ENCODE results near the gene NPAS3.

The NPAS3 gene

DNA sequence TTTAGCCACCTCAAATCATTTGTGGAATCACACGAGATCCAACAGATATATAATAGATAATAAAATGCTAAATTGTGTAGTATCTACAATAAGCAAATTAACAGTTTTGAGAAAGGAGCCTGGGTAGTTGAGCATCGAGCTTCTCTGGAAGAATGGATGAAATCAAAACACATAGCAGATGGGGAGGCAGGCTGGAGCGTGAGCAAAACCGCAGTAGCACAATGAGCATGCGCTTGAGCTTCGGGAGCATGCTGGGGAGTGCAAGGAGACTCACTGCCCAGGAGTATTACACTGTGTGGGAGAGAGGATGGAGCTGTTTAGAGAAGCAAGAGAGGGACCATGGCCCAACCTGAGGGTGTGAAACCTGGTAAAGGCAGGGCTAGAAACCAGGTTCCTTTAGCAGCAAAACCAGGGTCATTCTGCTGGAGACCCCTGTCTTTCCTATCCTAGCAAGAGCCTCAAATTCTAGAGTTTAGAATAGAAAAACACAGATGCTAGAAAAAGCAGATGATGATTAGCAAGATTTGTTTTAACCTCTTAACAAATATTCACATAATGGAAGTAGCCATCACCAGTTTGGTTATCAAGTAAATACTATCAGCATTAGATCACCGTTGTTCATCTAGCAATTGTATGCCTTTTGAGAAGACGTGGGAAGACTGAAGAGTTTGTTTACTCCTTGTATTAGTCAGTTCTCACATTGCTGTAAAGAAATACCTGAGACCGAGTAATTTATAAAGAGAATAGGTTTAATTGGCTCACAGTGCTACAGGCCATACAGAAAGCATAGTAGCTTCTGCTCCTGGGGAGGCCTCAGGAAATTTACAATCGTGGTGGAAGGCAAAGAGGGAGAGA lies 527.4 kb downstream of the NPAS3 start:
- DNase-seq (ENCODE audit: low read depth in 2 of 3, low spot score in 1 of 3), result no peak

DNA sequence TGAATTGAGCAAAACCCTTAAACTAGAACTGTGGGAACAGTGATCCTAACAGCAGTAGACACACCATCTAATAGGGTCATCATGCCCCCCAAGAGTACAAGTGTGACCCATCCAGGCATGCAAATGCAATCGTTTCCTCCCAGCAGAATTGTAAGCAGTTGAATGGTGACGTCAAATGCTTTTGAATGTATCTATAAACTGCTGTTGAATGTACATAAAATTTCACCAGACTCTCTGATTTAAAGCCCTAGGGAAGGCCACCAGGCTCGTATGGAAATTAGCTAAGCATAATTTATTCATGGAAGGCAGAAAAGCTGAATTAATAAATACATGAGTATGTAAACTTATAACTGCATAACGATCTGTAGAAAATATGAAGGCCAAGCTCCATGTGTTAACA lies 529.3 kb downstream of the NPAS3 start:
- no peak for DNase-seq (ENCODE audit: low read depth in 2 of 3, low spot score in 1 of 3)

DNA sequence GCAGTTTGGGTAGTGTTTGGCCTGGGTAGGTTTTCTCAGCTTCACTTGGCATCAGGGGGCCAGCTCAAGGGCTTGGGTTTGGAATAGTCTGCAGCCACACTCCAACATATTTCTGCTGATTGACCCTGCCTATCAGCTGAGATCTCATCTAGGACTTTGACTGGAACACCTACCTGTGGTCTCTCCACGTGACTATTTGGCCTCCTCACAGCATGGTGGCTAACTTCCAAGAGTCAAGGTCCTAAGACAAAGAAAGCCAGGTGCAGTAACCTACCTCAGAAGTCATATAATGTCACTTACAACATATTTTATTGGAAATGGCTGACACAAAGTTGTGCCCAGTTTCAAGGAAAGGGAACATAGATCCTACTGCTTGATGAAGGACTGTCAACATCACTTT lies 531.2 kb downstream of the NPAS3 start:
- no peak for DNase-seq (ENCODE audit: low read depth in 2 of 3, low spot score in 1 of 3)

DNA sequence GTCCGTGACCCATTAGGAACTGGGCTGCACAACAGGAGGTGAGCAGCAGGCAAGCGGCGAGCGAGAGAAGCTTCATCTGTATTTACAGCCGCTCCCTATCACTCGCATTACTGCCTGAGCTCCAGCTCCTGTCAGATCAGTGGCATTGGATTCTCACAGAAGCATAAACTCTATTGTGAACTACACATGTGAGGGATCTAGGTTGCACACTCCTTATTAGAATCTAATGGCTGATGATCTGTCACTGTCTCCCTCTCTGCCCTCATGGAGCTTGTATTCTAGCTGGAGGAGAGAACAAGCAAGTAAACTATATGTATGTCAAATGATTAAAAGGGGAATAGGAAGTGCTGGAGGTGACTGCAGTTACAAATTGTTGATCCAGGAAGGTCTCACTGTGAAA lies 533.1 kb downstream of the NPAS3 start:
- DNase-seq (ENCODE audit: low read depth in 2 of 3, low spot score in 1 of 3), result no peak

GRCh38 chr14:33475623-33476022 lies 536.9 kb downstream of the NPAS3 start:
- DNase-seq (ENCODE audit: low read depth in 2 of 3, low spot score in 1 of 3), result peak in 1 of 3 donors; percentile 6

DNA sequence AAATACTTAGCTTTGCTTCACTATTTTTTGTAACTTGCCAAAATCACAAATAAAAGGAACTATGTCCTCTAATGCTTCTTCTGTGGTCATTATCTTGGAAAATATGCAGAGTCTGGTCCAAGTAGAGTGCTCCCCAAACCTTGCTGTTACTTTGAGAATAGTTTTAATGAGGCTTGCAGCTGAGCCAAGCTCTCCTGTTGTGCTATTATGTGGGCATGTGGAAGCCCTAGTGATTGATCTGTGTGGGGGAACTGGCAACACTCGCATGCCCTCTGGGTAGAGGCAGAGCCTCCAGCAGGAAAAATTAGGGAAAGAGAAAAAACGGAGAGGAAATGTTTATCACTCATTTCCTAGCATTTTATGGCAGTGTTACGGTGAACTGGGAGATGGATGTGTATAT lies 539.1 kb downstream of the NPAS3 start:
- DNase-seq (ENCODE audit: low read depth in 2 of 3, low spot score in 1 of 3), result no peak

GRCh38 chr14:33480071-33480886 lies 541.6 kb downstream of the NPAS3 start:
- no peak for DNase-seq (ENCODE audit: low read depth in 2 of 3, low spot score in 1 of 3)

GRCh38 chr14:33480887-33481184 lies 542.2 kb downstream of the NPAS3 start:
- DNase-seq (ENCODE audit: low read depth in 2 of 3, low spot score in 1 of 3), result no peak

DNA sequence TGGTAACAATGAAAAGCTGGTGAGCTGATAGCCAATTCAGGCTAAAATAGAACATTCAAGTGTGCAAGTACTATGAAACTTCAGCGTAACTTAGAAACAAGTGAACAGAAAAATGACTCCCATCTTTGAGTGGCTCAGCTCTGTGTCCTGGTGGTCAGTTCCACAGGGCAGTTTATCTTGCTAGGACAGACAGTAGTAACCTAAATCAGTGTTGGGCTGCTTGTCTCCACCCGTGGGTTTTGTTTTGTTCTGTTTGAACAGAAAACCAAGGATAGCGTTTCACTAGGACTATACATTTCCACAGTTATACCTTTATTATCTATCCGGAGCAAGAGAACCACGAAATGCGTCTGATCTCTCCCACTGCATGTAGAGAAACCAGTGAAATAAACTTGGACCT lies 544.4 kb downstream of the NPAS3 start:
- no peak for DNase-seq (ENCODE audit: low read depth in 2 of 3, low spot score in 1 of 3)

GRCh38 chr14:33483541-33483940 lies 544.9 kb downstream of the NPAS3 start:
- no peak for DNase-seq (ENCODE audit: low read depth in 2 of 3, low spot score in 1 of 3)

DNA sequence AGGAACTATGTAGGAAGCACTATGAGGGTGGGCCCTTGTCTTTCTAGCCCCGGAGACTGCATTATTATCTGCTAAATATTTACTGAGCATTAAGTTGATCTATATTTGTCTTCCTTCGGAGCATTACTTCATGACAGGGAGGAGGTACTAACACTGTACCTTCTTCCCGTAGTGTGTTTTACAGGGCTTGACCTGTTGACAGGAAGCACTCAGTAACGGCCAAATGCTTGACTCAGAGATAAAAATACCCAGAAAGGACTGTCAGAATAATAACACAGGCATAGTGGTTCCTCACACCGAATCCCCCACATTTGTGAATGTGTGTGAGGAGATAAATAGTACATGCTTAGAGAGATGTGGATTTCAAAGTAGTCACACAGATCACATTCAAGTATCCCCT lies 545.6 kb downstream of the NPAS3 start:
- no peak for DNase-seq (ENCODE audit: low read depth in 2 of 3, low spot score in 1 of 3)

DNA sequence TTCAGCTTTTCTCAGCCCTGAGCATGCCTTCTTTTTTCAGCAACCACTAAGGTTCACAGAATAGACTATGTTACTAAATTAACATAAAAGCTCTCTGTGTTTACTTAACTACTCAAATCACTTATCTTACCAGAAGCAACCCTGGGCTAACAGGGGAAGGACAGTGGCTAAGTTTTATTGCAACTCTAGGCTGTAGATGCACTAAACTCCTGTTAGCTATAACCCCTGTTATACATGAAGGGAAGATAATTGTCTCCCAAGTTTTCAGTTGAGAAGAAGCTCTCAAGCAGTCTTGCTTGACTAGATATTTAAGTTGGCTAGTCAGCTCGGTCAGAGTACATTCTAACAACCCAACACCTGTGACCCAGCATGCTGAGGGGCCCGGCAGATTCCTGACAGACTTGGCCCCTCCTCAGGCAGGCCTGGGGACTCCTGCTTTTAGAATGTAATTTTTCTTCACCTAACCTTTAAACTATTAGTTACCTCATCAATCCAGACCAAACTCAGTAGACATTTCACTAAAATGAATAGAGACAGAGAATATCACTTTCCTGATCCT lies 547.7 kb downstream of the NPAS3 start:
- no peak for DNase-seq (ENCODE audit: low read depth in 2 of 3, low spot score in 1 of 3)

DNA sequence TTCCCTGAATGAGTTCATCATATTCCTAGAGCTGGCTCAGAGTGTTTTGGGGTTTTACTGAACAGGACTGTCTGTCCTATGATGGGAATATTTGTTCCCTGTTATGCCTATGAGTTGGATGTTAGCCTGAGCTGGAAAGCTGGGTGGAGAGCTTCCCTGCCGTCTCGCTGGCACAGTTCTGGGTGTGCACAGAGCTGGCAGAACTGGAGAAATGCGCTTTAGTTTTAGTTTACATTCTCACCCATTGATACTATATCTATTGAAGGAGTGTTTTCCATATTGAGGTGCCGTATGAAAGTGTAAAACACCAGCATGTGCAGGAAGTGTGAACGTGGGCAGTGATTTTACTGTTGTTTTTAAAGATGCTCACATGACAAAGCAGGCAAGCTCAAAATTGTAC lies 549.9 kb downstream of the NPAS3 start:
- no peak for DNase-seq (ENCODE audit: low read depth in 2 of 3, low spot score in 1 of 3)

- no peak for DNase-seq (ENCODE audit: low read depth in 2 of 3, low spot score in 1 of 3)
Measured at GRCh38 chr14:33490555-33490954, 551.9 kb downstream of the NPAS3 start.

DNA sequence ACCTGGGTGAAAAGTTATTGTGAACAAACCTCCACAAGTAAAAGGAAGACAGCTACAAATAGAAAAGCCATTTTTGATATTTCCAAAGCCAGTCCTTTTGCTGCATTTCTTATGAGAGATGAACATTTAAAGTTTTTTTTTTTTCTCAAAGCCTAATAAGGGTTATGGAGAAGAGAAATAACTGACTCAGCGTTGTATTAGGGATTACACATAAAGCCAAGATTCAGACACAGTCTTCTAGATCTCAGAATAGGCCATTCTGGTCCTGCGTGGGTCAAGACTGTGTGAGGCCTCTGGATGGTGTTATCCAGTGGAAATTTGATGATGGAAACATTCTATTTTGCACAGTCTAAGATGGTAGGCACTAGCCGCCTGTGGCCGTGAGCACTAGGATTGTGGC lies 552.4 kb downstream of the NPAS3 start:
- no peak for DNase-seq (ENCODE audit: low read depth in 2 of 3, low spot score in 1 of 3)

DNA sequence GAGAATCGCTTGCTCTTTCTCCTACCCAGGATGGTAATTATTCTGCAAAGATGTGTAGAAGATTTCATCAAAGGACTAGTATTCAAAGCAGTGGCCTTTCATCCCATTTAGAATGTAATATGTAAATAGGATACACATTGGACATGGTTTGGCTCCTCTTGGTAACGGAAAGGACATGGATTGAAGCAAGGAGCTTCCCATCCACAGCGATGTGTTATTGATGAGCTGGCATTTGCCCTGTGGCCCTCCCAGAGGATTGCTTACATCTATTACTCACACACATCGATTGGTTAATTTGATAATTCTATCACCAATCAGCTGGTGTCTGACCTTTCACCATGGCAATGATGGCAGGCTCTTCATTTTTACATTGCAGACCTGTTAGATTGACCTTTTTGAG lies 553.8 kb downstream of the NPAS3 start:
- no peak for DNase-seq (ENCODE audit: low read depth in 2 of 3, low spot score in 1 of 3)

DNA sequence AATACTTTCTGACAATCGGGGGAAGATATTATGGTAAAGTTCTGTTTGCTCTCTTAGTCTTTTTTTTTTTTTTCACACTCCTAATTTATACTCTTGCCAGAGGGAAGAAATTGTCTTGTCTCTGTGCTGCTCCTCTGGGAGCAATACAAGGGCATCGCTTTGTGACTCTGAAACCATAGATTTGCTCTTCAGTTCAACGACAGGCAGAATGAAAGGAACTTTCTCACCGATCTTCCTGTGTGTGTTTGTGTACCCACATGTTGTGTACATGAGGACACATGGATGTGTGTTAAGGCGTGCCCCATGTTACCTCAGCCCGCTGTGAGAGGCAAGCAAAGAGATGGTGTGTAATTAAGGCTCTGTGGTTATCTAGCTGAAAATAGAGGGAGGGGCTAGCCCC lies 554.6 kb downstream of the NPAS3 start:
- DNase-seq (ENCODE audit: low read depth in 2 of 3, low spot score in 1 of 3), result no peak

DNA sequence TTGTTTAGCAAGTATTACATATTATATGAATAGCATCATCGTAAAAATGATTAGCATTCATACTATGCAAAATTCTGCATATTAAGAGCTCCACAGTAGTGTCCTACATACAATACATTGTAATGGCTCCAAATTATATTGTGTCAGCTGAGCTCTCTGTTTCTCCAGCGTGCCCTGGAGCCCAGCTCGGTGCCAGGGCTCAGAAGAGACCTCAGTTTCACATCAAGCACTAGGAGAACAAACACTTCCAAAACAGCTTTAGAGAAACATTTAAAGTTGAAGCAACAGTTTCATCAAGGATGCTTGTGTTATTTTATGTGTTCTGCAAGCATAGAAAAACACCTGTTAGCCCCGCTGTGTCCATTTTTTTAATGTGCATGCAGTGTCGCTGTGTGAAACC lies 555.3 kb downstream of the NPAS3 start:
- no peak for DNase-seq (ENCODE audit: low read depth in 2 of 3, low spot score in 1 of 3)

- no peak for DNase-seq (ENCODE audit: low read depth in 2 of 3, low spot score in 1 of 3)
Measured at GRCh38 chr14:33499687-33500086, 561.0 kb downstream of the NPAS3 start.

DNA sequence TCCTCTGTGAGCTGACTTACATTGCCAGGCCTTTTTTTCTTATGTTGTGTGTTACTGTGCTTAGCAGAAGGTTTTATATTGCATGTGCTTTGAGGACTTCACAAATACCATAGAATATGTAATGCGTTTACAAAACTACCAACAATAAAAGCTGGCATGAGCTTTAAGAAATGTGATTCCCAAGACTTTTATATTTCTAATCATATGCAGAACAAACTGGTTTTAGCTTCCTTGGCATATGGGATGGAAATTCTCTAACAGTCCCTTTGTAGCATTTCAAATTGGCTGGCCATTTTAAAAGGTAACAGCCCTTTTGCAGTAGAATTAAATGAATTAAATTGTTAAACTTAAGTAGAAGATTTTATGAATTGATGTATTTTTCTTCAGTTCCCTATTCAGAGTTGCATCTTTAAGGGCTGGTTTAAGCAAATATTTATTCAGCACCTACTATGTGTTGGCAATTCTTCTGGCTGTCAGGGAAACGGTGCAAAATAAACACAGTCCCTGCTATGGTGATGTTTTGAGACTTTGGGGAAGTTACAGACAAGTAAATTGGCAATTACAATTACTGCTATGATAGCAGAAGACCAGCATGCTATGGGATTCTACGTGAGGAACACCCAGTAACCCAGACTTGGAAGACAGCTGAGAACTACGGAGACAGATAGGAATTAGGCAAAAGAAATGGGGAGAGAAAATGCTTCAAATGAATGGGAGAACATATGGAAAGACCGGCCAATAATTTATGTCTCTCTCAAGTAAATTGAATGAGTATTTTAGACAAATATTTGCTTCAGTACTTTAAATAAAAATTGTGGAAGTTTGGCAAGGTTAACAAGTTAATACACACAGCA lies 565.8 kb downstream of the NPAS3 start:
- no peak for DNase-seq (ENCODE audit: low read depth in 2 of 3, low spot score in 1 of 3)

DNA sequence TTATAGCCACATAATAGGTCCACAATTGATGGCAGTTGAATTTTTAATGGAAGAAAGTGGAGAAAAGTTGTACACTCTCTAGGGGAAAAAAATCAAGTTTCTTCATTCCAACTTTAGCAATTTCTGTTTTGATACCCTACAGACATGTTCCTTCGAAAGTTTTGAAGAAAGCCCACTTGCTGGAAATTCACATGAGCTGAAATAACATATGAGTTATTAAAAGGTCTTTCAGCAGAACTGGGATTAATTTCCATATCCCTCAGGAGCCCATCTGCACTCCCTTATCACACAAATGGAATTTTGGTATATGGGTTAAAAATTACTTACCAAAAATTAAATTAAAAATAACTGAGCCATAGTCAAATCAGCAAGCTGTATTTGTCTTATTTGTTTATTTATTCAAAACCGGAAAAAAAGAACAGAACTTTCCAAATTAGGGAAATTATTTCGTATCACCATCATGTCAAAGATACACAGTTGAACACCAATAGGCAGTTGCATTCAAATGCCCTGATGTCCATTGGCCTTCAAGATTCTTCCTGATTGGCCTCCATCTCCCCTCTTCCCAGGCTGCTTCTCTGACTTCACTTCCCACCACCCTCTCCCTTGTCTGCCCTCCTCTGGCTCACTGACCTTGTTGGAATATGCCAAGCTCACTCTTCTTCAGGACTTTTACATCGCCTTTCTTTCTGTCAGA lies 566.7 kb downstream of the NPAS3 start:
- DNase-seq (ENCODE audit: low read depth in 2 of 3, low spot score in 1 of 3), result no peak
